COR-L47 (cell line): ENCODE data around the gene RSRC2.
"Not testable (repeated sequence)": the region's sequence is repeated elsewhere in the genome, so short reads cannot be mapped to it uniquely, and the experiment has no call there.

ENCODE experiments used
- DNase-seq: peaks from one replicate; lab custom pipeline; 2025; lab: John Stamatoyannopoulos, UW

The RSRC2 gene, protein sequence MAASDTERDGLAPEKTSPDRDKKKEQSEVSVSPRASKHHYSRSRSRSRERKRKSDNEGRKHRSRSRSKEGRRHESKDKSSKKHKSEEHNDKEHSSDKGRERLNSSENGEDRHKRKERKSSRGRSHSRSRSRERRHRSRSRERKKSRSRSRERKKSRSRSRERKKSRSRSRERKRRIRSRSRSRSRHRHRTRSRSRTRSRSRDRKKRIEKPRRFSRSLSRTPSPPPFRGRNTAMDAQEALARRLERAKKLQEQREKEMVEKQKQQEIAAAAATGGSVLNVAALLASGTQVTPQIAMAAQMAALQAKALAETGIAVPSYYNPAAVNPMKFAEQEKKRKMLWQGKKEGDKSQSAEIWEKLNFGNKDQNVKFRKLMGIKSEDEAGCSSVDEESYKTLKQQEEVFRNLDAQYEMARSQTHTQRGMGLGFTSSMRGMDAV

GRCh38 chr12:122526683-122527477 lies at the start of gene RSRC2, which contains the start of gene KNTC1:
TSS of gene RSRC2 (minus strand) at chr12:122526936. CDS start at chr12:122526853, 83 bp downstream.
TSS of gene KNTC1 (plus strand) at chr12:122527249. CDS start at chr12:122530064, 2,815 bp downstream.
- DNase-seq = peak; percentile 100

- DNase-seq = no peak
Measured at GRCh38 chr12:122571821-122572220, 45.1 kb upstream of the RSRC2 start.

- not testable (repeated sequence) for DNase-seq
Measured at GRCh38 chr12:122570006-122570405, 43.3 kb upstream of the RSRC2 start.

DNA sequence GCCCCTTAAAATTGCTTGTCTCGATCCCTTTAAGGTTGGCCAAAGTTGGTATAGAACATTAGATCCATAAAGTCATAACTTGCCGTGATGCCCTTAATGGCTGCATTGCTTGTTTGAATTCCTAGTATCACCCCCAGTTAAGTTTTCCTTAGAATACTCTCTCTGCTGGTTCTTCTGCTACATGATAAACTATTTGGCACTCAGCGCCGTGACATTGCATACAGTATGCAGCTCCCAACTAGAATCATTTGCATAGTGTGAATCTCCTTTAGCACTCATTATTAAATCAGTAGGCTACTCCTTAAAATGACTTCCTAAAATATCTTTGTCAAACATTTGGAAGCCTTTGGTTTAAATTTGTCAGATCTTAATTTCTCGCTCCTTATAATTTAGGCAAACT lies 42.6 kb upstream of the RSRC2 start:
- DNase-seq = no peak

DNA sequence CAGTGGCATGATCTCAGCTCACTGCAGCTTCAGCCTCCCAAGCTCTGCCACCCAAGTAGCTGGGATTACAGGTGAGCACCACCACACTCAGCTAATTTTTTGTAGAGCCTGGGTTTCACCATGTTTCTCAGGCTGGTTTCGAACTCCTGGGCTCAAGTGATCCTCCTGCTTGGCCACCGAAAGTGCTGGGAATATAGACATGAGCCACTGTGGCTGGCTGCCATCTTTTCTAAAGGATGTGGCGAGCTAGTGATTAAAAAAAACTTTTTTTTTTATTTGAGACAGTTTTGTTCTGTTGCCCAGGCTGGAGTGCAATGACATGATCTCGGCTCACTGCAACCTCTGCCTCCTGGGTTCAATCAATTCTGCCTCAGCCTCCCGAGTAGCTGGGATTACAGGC lies 40.1 kb upstream of the RSRC2 start:
- not testable (repeated sequence) for DNase-seq

DNA sequence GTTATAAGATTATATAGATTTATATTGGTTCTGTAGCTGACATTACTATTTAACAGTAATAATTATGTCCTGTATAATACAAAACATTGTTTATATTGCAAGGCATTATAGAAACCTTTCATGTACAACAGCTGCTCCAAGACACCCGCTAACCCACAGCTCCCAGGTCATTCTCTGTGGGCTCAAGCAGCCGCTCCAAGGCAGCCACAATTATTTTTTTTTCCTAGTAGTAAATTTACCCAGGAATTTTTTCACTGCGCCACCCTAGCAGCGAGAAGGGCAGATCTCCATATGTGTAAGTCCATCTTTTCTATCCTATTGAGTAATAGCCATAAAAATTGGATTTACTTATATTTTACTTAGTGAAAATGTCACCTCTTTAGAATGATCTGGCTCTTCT lies 36.6 kb upstream of the RSRC2 start:
- DNase-seq = no peak

- no peak for DNase-seq
Measured at GRCh38 chr12:122560138-122560537, 33.4 kb upstream of the RSRC2 start.

DNA sequence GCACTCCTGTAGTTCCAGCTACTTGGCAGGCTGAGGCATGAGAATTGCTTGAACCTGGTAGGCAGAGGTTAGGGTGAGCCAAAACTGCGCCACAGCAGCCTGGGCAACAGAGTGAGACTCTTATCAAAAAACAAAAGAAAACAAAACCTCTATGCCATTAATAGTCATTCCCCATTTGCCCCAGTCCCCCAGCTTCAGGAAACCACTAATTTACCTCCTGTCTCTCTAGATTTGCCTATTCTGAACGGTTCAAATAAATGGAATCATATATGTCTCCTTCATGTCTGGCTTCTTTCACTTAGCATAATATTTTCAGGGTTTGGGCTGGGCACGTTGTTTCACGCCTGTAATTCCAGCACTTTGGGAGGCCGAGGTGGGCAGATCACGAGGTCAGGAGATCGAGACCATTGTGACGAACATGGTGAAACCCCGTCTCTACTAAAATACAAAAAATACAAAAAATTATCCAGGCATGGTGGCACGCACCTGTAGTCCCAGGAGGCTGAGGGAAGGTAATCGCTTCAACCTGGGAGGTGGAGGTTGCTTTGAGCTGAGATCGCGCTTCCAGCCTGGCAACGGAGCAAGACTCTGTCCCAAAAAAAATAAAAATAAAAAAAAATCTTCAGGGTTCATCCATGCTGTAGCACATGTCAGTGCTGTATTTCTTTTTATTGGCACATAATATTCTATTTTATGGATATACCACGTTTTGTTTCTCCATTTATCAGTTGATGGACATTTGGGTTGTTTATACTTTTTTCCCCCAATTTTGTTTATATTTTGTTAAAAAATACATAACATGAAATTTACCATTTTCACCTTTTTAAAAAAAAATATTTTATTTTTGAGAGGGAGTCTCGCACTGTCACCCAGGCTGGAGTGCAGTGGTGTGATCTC lies 32.3 kb upstream of the RSRC2 start:
- no peak for DNase-seq

- DNase-seq = no peak
Measured at GRCh38 chr12:122547330-122547729, 20.6 kb upstream of the RSRC2 start.

DNA sequence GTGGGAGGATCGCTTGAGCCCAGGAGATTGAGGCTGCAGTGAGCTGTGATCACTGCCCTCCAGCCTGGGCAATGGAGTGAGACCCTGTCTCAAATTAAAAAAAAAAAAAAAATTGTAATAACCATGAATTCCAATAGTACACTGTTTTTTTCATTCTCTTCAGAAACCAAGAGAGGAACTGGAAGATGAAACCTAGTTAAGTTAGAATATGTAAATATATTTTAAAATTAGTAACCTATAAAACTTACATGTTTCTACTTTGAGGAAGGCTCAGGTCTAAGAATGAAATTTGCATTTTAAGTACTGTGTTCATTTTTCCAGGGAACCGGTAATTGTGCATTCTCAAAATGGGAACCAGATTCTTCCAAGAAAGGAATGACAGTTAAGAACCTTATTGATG lies 19.1 kb upstream of the RSRC2 start:
- DNase-seq = no peak

GRCh38 chr12:122544537-122544936 lies 17.8 kb upstream of the RSRC2 start:
- no peak for DNase-seq

GRCh38 chr12:122538496-122538895 lies 11.8 kb upstream of the RSRC2 start:
- no peak for DNase-seq

DNA sequence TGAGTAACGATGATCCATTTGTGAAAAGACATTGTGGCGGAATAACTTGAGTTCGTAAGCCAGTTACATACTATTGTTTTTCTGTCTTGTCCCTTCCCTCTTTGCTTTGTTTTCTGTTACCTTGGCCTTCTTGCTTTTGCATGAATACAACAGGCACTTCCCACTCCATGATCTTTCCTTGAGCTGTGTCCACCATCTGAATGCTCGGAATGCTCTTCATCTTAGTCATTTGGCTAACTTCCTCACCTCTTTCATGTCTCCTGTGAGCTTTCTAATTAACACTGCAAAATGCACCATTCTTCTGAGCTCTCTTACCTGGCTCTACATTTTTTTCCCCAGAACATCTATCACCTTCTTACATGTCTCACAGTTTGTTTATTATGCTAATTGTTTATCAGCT lies 10.3 kb upstream of the RSRC2 start:
- DNase-seq = no peak

GRCh38 chr12:122533856-122534255 lies 7.1 kb upstream of the RSRC2 start:
- no peak for DNase-seq

DNA sequence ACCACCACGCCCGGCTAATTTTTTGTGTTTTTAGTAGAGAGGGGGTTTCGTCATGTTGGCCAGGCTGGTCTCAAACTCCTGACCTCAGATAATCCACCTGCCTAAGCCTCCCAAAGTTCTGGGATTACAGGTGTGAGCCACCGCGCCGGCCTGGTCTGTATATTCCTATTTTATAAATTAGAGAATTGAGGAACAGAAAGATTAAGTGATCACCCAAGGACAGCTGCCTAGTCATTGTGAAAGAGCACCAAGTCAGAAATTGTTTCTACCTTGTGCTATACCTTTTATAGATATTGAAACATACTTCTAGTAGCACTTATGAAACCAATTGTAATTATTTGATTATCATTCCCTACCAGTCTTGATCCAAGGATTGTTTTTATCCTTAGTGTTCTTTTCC lies 2.3 kb upstream of the RSRC2 start:
- DNase-seq = no peak

- no peak for DNase-seq
Measured at GRCh38 chr12:122528582-122528981, 1.8 kb upstream of the RSRC2 start.

DNA sequence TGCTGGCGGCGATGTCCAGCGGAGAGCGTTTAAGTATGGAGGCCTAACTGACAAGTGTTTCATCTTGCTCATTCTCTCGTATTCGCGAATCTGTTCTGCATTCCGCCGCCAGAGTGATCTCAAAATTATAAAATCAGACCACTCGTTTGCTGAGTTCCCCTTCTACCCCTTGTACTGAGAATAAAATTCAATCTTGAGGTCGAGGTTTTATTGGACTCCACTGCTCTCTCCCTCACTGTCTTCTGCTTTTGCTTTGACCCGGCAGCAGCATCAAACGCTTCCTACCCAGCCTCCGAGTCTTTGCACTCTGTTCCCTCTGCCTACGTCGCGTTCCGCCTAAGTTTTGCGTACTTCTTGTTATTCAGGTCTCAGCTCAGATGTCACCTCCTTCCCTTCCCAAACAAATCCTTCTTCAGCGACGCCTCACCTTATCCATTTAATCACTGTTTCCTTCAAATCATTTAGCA lies 775 bp upstream of the RSRC2 start:
- no peak for DNase-seq

DNA sequence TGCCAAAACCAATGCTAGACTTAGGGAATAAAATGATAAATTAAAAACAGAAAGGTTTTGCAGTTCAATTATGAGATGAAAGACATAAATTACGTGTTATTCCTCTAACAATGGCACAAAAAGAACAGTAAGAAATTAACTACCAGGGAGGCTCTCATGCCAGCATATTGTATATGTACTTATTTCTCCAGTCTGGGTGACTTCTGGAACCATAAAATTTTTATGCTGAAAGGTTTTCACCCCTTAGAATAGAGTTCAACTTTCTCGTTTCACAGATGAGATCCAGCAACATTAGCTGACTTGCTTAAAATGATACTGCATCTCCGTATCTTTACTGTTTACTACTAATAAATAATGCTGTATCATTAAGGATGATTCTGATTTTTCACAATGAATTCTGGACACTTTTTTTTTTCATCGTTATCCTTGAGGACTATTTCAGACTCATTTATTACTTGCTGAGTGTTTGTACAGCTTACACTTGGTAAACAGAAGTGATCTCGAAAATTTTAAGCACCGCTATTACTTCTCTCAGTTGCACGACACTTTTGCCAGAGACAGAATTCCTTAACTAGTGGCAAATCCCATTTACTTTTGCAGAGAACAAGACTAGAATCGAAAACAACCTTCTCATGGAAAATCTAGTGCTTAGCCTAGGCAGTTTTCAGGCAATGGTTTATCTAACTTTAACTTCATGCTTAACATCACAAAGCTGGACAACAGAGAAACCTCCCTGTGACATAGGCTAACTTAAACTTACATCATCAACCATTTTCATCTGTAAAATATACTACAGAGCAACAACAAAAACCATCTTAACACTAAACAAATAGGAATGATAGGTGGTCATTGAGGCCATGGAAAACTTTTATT lies 2.7 kb downstream of the RSRC2 start:
- no peak for DNase-seq

DNA sequence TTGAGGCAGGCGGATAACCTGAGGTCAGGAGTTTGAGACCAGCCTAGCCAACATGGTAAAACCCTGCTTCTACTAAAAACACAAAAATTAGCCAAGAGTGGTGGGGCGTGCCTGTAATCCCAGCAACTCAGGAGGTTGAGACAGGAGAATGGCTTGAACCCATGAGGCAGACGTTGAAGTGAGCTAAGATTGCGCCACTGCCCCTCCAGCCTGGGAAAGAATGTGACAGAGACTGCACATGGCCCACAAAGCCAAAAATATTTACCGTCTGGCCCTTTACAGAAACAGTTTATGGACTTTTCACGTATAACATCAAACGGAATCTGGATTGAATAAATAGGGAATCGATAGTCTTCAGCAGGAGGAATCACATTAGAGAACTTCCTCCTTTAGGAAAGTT lies 3.5 kb downstream of the RSRC2 start:
- no peak for DNase-seq

DNA sequence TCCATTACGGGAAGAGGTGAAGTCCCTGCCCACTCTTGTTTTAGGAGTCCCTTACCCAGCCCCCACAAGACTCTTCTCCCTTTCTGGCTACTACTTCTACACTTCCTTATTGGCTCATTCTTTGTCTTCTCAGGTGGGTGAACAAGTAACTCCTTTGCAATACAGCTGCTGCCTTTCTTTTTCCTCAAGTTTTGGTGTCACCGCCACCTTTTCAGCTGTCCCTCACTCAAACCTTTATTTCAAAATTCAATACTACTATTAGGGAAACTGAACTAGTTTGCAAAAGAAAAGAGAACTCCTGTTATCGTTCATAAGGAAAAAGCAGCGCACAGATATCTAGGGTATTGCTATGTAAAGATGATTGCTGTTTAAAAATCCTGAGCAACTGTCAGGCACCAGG lies 6.1 kb downstream of the RSRC2 start:
- DNase-seq = no peak

DNA sequence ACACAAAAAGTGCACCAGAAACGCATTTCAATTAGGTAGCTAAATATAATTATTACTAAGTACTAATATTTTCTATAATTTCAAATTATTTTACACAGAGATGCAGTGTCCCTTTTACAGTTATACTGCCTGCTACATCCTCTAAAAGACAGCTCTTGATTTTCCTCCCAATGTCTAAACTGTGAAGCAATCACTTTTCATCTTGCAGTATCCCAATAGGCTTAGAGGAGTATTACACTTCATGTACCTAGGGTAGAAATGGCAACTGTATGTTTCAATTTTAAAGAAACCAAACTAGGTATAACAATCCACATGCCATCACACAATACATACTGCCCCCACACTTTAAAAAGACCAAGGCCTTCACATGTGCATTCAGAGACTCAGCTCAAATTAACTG lies 7.3 kb downstream of the RSRC2 start:
- DNase-seq = no peak
